ENCODE results near the gene JADE2.

GRCh38 chr5:134517553-134517952 is 7.9 kb upstream of the JADE2 start:
- no peak for TF ChIP-seq TARDBP (IDR thresholded peaks at IDR 0.05)
- no peak for TF ChIP-seq SP1 (IDR thresholded peaks at IDR 0.05)
- TF ChIP-seq L3MBTL2 (conservative IDR thresholded peaks at IDR 0.05), result no peak
- no peak for TF ChIP-seq FOXK2 (IDR thresholded peaks at IDR 0.05)
- TF ChIP-seq LEF1 (IDR thresholded peaks at IDR 0.05; ENCODE audit: borderline replicate concordance), result no peak
- no peak for TF ChIP-seq PKNOX1 (IDR thresholded peaks at IDR 0.05)
- TF ChIP-seq ELF4 (IDR thresholded peaks at IDR 0.05), result no peak
- TF ChIP-seq HDGF (IDR thresholded peaks at IDR 0.05; ENCODE audit: borderline replicate concordance), result no peak
- no peak for TF ChIP-seq FOXM1 (IDR thresholded peaks at IDR 0.05; ENCODE audit: borderline replicate concordance)
- no peak for TF ChIP-seq FOXA1 (IDR thresholded peaks at IDR 0.05)
- no peak for TF ChIP-seq SUZ12 (IDR thresholded peaks at IDR 0.05)
- TF ChIP-seq ZNF384 (IDR thresholded peaks at IDR 0.05), result no peak
- TF ChIP-seq BHLHE40 (IDR thresholded peaks at IDR 0.05; ENCODE audit: borderline replicate concordance), result no peak

Measured in HEK293T (cell line).